IPS-11a (cell line): ENCODE results near the gene OR6B2.

Experiments used
- H3K4me3 ChIP-seq: one replicate; pipeline ENCODE4 v1.5.1; 2013; ENCODE audit warnings: low read depth, low read length, control low read depth

The OR6B2 gene

DNA sequence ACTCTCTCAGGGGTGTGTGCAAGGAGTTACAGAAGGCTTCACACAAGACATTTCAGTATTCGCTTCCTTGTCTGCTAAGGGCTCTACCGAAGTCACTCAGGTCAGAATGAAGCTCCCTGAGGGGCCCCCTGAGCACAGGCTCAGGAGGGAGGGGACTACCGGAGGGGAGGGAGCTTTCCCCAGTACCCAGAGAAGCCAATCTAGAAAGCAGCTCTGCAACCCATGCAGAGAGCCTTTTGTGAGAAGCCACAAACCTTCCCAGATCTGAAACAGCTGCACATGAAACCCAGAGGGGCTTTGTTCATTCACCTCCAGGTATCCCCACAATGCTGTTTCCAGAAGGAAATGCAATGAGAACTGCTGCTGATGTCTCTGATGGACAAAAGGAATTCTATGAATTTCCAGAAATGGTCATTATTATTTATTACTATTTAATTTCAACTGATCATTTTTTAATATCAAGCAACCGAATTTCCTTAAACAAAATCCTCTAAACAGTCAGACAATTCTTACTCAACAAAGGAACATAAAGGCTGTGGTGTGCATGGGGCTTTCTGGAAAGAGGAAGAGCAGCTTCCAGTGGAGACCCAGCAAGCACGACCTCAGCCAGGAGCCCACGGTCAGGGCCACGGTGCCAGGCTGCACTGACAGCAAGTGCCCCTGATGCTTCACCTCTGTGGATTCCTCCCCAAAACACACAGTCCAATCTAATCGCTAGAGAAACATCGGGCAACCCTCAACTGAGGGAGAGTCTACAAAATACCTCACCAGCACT lies 47.0 kb downstream of the OR6B2 start:
- H3K4me3 ChIP-seq = no peak overlapping the region
